Neuronal stem cell (in vitro differentiated cells): ENCODE data around the gene PHLDB3.
"Not testable (repeated sequence)": the region's sequence is repeated elsewhere in the genome, so short reads cannot be mapped to it uniquely, and the experiment has no call there.

ENCODE experiments used
- DNase-seq: peaks from one replicate; pipeline ENCODE4 v3.0.0-alpha.2; 2013; ENCODE audit warnings: low spot score
- H2AFZ ChIP-seq: one replicate; pipeline ENCODE4 v1.6.1; 2013; ENCODE audit warnings: mild to moderate bottlenecking, low read length, inconsistent platforms
- H2AK5ac ChIP-seq: 2 replicates; pipeline ENCODE4 v1.6.1; 2013; ENCODE audit warnings: low read depth, mild to moderate bottlenecking, inconsistent platforms, low read length, moderate library complexity, mixed read lengths
- H2BK120ac ChIP-seq: 2 replicates; pipeline ENCODE4 v1.6.1; 2013; ENCODE audit warnings: low read depth, mild to moderate bottlenecking, inconsistent platforms, low read length, moderate library complexity, mixed read lengths
- H2BK12ac ChIP-seq: one replicate; pipeline ENCODE4 v1.6.1; 2013; ENCODE audit warnings: low read length, inconsistent platforms
- H2BK15ac ChIP-seq: 2 replicates; pipeline ENCODE4 v1.6.1; 2013; ENCODE audit warnings: mild to moderate bottlenecking, low read length, inconsistent platforms, mixed read lengths
- H2BK5ac ChIP-seq: one replicate; pipeline ENCODE4 v1.6.1; 2013; ENCODE audit warnings: inconsistent platforms, mild to moderate bottlenecking, low read length, moderate library complexity
- H3K14ac ChIP-seq: one replicate; pipeline ENCODE4 v1.6.1; 2013; ENCODE audit warnings: low read length, inconsistent platforms
- H3K18ac ChIP-seq: 2 replicates; pipeline ENCODE4 v1.6.1; 2013; ENCODE audit warnings: low read length, inconsistent platforms
- H3K23ac ChIP-seq: 2 replicates; pipeline ENCODE4 v1.6.1; 2013; ENCODE audit warnings: low read depth, mild to moderate bottlenecking, mixed read lengths, low read length, inconsistent platforms; ENCODE audit not compliant: poor library complexity
- H3K27ac ChIP-seq: replicated peaks from 3 replicates; pipeline ENCODE4 v1.5.1; 2013; ENCODE audit warnings: low read length, inconsistent platforms
- H3K27me3 ChIP-seq, 3 experiments: 2 replicates each; pipeline ENCODE4 v1.6.1; 2013; ENCODE audit warnings: low read length in 3 of 3, mild to moderate bottlenecking in 2 of 3, inconsistent platforms in 1 of 3, low read depth in 1 of 3, mixed read lengths in 1 of 3, moderate library complexity in 1 of 3; ENCODE audit not compliant: control insufficient read depth in 3 of 3, insufficient read depth in 3 of 3
- H3K36me3 ChIP-seq, 2 donors: replicated peaks in 1 of 2; 2 replicates each; pipeline ENCODE4 v1.6.1; 2013; ENCODE audit warnings: low read length in 2 of 2; ENCODE audit not compliant: control insufficient read depth in 2 of 2, insufficient read depth in 2 of 2
- H3K4ac ChIP-seq: 2 replicates; pipeline ENCODE4 v1.6.1; 2013; ENCODE audit warnings: inconsistent platforms, mild to moderate bottlenecking, low read length, moderate library complexity
- H3K4me1 ChIP-seq, 2 donors: 1 replicate in 1 of 2; 2 replicates in 1 of 2; pipeline ENCODE4 v1.6.1; 2013; ENCODE audit warnings: low read length in 2 of 2, low read depth in 1 of 2; ENCODE audit not compliant: control insufficient read depth in 2 of 2, insufficient read depth in 1 of 2
- H3K4me2 ChIP-seq: one replicate; pipeline ENCODE4 v1.6.1; 2013; ENCODE audit warnings: mild to moderate bottlenecking, low read length, inconsistent platforms; ENCODE audit not compliant: insufficient read depth, poor library complexity, severe bottlenecking
- H3K4me3 ChIP-seq, 2 donors: 2 replicates each; pipeline ENCODE4 v1.5.1; 2013; ENCODE audit warnings: low read length in 2 of 2, mild to moderate bottlenecking in 2 of 2, inconsistent platforms in 1 of 2, moderate library complexity in 1 of 2
- H3K79me1 ChIP-seq: one replicate; pipeline ENCODE4 v1.6.1; 2013; ENCODE audit warnings: low read depth, mild to moderate bottlenecking, inconsistent platforms, low read length, moderate library complexity
- H3K9ac ChIP-seq: one replicate; pipeline ENCODE4 v1.6.1; 2013; ENCODE audit warnings: mild to moderate bottlenecking, low read depth, low read length, inconsistent platforms; ENCODE audit not compliant: poor library complexity
- H3K9me3 ChIP-seq, 2 donors: replicated peaks in 1 of 2; 2 replicates each; pipeline versions ENCODE3 to v1.6.1; 2013; ENCODE audit warnings: low read length in 2 of 2, mild to moderate bottlenecking in 2 of 2, inconsistent platforms in 1 of 2, low read depth in 1 of 2, mixed read lengths in 1 of 2, moderate library complexity in 1 of 2; ENCODE audit not compliant: control insufficient read depth in 2 of 2, insufficient read depth in 1 of 2
- H4K8ac ChIP-seq: one replicate; pipeline ENCODE4 v1.6.1; 2013; ENCODE audit warnings: low read depth, mild to moderate bottlenecking, inconsistent platforms, low read length, moderate library complexity
- H4K91ac ChIP-seq: one replicate; pipeline ENCODE4 v1.6.1; 2013; ENCODE audit warnings: low read length, low read depth, mild to moderate bottlenecking, inconsistent platforms; ENCODE audit not compliant: poor library complexity
- WGBS, 2 donors: extraction: QIAGEN DNeasy Blood & Tissue Kit; methylation state at CpG; one replicate each; pipeline ENCODE4 v1.1.7; 2013; ENCODE audit warnings: missing lambda C conversion rate in 2 of 2, mixed read lengths in 1 of 2; ENCODE audit not compliant: insufficient read length in 2 of 2, insufficient replicate concordance in 1 of 2; ENCODE audit errors: extremely low coverage in 2 of 2; 5-methylcytosine and 5-hydroxymethylcytosine counted together

The PHLDB3 gene

DNA sequence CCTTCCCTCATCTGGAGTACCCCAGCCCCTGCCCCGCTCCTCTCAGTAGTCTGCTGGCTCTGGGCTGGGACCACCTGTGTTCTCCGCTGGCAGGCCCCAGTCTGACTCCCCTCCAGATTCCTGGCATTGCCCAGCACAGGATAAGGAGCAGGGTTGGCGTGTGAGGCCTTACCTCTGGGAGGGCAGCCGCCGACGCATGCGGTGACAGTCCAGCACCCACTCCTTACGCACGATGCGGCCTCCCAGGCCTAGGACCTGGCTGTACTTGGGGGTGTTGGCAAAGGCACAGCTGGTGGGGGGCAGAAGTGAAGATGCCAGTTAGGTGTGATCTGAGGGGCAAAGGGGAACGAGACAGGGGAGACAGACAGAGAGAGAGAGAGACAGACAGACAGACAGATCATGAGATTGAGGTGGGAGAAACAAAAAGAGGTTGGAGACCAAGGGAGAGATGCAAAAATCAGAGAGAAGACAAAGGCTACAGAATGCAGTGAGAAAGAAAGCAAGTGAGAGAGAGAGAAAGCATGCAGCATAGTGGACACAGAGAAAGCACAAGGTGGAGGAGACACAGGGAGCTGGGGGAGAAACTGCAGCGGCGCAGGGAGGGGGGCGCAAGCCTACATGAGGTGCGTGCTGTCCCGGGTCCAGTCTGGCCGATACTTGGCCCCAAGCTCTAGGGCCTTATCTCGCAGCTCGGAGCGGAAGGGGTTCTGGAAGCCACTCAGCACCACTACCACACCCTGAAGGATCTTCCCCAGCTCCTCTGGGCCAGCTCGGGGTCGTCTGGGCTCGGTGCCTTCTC, 47.1 kb upstream of the PHLDB3 start:
- H3K4me2 ChIP-seq: no peak overlapping the region
- WGBS, 2 donors: no CpG with 5 or more reads among the region's 23 CpGs
- H2BK12ac ChIP-seq: no peak overlapping the region
- H3K27ac ChIP-seq: no peak overlapping the region
- no peak overlapping the region for H4K8ac ChIP-seq
- no peak overlapping the region for H3K4ac ChIP-seq
- no peak for DNase-seq
- H3K14ac ChIP-seq: peak overlapping the region; percentile 44
- no peaks in the 10 kb centered on the region for H3K27me3 ChIP-seq
- H3K4me1 ChIP-seq: no peaks in the 10 kb centered on the region
- no peaks in the 10 kb centered on the region for H3K9me3 ChIP-seq
- H2BK5ac ChIP-seq: peak overlapping the region; percentile 17
- no peak overlapping the region for H4K91ac ChIP-seq
- peak overlapping the region; percentile 3 for H3K9ac ChIP-seq
- H3K79me1 ChIP-seq: no peaks in the 10 kb centered on the region
- H2AK5ac ChIP-seq: no peak overlapping the region
- no peak overlapping the region for H3K23ac ChIP-seq
- H3K4me3 ChIP-seq: no peak overlapping the region
- H3K18ac ChIP-seq: no peak overlapping the region
- H2AFZ ChIP-seq: no peak overlapping the region
- H2BK120ac ChIP-seq: no peak overlapping the region
- peaks cover 39 to 87% of the 10 kb centered on the region in 2 donors for H3K36me3 ChIP-seq
- no peak overlapping the region for H2BK15ac ChIP-seq

DNA sequence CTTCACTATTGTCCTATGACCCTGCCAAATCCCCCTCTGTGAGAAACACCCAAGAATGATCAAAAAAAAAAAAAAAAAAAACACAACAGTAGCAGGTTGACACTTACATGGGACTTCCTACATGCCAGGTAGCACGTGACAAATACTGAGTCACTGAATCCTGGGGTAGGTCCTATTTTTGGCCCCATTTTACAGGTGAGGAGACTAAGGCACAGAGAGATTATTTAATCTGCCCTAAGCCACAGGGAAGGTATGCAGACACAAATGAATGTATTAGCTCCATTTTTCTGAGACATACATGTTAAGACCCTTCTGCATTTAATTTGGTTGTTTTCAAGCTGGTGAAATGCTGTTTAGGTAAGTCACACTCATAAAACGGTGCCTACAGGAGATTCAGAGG, 44.2 kb upstream of the PHLDB3 start:
- Histone ChIP-seq H3K14ac (no peak overlapping the region), H2BK15ac (no peak overlapping the region), H2BK12ac (no peak overlapping the region), H3K18ac (no peak overlapping the region), H2BK5ac (no peak overlapping the region), H3K9me3 (no peaks in the 10 kb centered on the region), H3K36me3 (peaks cover 42 to 88% of the 10 kb centered on the region in 2 donors), H3K4me3 (no peak overlapping the region), H3K4ac (no peak overlapping the region), H3K4me1 (no peaks in the 10 kb centered on the region), H2AK5ac (no peak overlapping the region), H3K9ac (no peak overlapping the region), H2BK120ac (no peak overlapping the region), H3K27me3 (no peaks in the 10 kb centered on the region), H4K8ac (no peak overlapping the region), H3K23ac (no peak overlapping the region), H3K4me2 (no peak overlapping the region), H3K27ac (no peak overlapping the region), H4K91ac (no peak overlapping the region), H3K79me1 (no peaks in the 10 kb centered on the region), H2AFZ (no peak overlapping the region)
- WGBS, 2 donors: no CpG with 5 or more reads among the region's 2 CpGs
- no peak for DNase-seq

DNA sequence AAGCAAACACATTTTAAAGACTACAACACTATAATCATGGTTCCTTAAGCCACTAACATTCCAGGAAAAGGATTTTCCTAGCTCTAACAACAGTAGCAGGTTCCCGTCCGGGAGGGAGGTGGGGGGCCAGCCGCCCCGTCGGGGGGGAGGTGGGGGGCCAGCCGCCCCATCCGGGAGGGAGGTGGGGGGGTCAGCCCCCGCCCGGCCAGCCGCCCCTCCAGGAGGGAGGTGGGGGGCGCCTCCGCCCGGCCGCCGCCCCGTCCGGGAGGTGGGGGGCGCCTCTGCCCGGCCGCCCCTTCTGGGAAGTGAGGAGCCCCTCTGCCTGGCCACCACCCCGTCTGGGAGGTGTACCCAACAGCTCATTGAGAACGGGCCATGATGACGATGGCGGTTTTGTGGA, 43.4 kb upstream of the PHLDB3 start:
- not testable (repeated sequence) for H2BK5ac ChIP-seq, H3K79me1 ChIP-seq, H4K91ac ChIP-seq, H4K8ac ChIP-seq, H3K23ac ChIP-seq, H2AFZ ChIP-seq, H3K4me1 ChIP-seq, H3K14ac ChIP-seq, H3K27ac ChIP-seq, H2AK5ac ChIP-seq, H2BK12ac ChIP-seq, H3K9me3 ChIP-seq, H3K4ac ChIP-seq, H2BK15ac ChIP-seq, H3K27me3 ChIP-seq, H3K18ac ChIP-seq, H2BK120ac ChIP-seq, H3K4me3 ChIP-seq, H3K4me2 ChIP-seq, DNase-seq, H3K9ac ChIP-seq
- WGBS, 2 donors: no CpG with 5 or more reads among the region's 24 CpGs
- peaks cover 44 to 88% of the 10 kb centered on the region in 2 donors for H3K36me3 ChIP-seq

DNA sequence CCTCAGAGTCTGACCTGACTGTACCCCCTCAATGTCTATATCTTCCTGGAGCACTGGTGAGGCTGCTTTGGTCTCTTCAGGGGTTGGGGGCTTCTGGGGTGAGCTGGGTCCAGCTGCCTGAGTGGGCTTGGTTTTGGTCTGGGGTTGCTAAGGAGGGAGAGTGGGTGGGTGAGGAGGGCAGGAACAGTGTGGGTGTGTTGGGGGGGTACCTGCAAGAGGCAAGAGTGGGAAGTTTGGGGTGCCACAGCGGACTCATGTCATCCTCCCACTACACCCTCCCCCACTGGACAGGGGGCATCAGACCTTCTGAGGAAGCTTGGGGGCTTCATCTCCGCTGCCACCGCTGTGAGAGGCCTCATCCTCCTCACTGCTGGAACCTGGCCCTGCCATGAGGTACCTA, 42.0 kb upstream of the PHLDB3 start:
- Histone ChIP-seq H3K79me1 (no peaks in the 10 kb centered on the region), H2AK5ac (no peak overlapping the region), H3K9me3 (no peaks in the 10 kb centered on the region), H4K8ac (no peak overlapping the region), H3K27ac (no peak overlapping the region), H2AFZ (no peak overlapping the region), H3K4ac (no peak overlapping the region), H3K23ac (no peak overlapping the region), H3K18ac (no peak overlapping the region), H2BK15ac (no peak overlapping the region), H4K91ac (no peak overlapping the region), H2BK5ac (no peak overlapping the region), H3K4me3 (no peak overlapping the region), H3K4me1 (no peaks in the 10 kb centered on the region), H3K27me3 (no peaks in the 10 kb centered on the region), H3K14ac (no peak overlapping the region), H2BK120ac (no peak overlapping the region), H2BK12ac (no peak overlapping the region), H3K4me2 (no peak overlapping the region), H3K36me3 (peaks cover 47 to 89% of the 10 kb centered on the region in 2 donors), H3K9ac (no peak overlapping the region)
- no CpG with 5 or more reads among the region's 3 CpGs for WGBS, 2 donors
- DNase-seq: no peak
